CD14-positive monocyte (primary cell): ENCODE results near the gene PITPNC1. TPM values are rescaled to one million over a fixed set of nuclear protein-coding genes. Genes with fewer than 3 reads are reported as not detected.

ENCODE experiments used
- DNase-seq, 3 donors: peaks; one replicate each; pipeline ENCODE4 v3.0.0-alpha.2; 2011 to 2022
- H2AFZ ChIP-seq: 2 replicates; pipeline ENCODE4 v1.6.0; 2012; ENCODE audit warnings: mild to moderate bottlenecking, low read depth, low read length, inconsistent platforms; ENCODE audit not compliant: insufficient read depth, poor library complexity, severe bottlenecking
- H3K27ac ChIP-seq, 2 donors: 1 replicate in 1 of 2; 2 replicates in 1 of 2; pipeline ENCODE4 v1.5.1; 2012 to 2013; ENCODE audit warnings: low read length in 2 of 2, control low read depth in 1 of 2, inconsistent platforms in 1 of 2, low read depth in 1 of 2, mild to moderate bottlenecking in 1 of 2
- H3K27me3 ChIP-seq, 2 donors: one replicate each; pipeline versions ENCODE4 v1.6.0 to v1.6.1; 2011 to 2013; ENCODE audit warnings: low read length in 2 of 2; ENCODE audit not compliant: control insufficient read depth in 2 of 2, insufficient read depth in 2 of 2
- H3K36me3 ChIP-seq, 2 donors: replicated peaks in 1 of 2; 1 replicate in 1 of 2; 2 replicates in 1 of 2; pipeline versions ENCODE4 v1.5.1 to v1.6.1; 2012 to 2013; ENCODE audit warnings: low read length in 2 of 2, control low read depth in 1 of 2, inconsistent platforms in 1 of 2, mild to moderate bottlenecking in 1 of 2; ENCODE audit not compliant: insufficient read depth in 2 of 2, control insufficient read depth in 1 of 2
- H3K4me1 ChIP-seq, 2 donors: 1 replicate in 1 of 2; 2 replicates in 1 of 2; pipeline versions ENCODE4 v1.5.1 to v1.6.1; 2012 to 2013; ENCODE audit warnings: low read length in 2 of 2, control low read depth in 1 of 2, inconsistent platforms in 1 of 2, mild to moderate bottlenecking in 1 of 2, moderate library complexity in 1 of 2; ENCODE audit not compliant: insufficient read depth in 2 of 2, control insufficient read depth in 1 of 2
- H3K4me2 ChIP-seq: replicated peaks from 2 replicates; pipeline ENCODE3; 2012; ENCODE audit warnings: low read length, moderate library complexity, mild to moderate bottlenecking; ENCODE audit not compliant: poor library complexity, severe bottlenecking; ENCODE audit errors: extremely low read depth
- H3K4me3 ChIP-seq, 3 experiments: fragments of 200-600 bp in 1 of 3; sonication (generic) in 1 of 3; replicated peaks in 1 of 3; 1 replicate in 2 of 3; 2 replicates in 1 of 3; pipeline ENCODE4 v1.5.1; 2011 to 2013; ENCODE audit warnings: low read length in 3 of 3, mild to moderate bottlenecking in 3 of 3, control low read depth in 2 of 3, low read depth in 2 of 3, inconsistent platforms in 1 of 3, moderate library complexity in 1 of 3
- H3K79me2 ChIP-seq: 2 replicates; pipeline ENCODE4 v1.6.0; 2012; ENCODE audit warnings: mild to moderate bottlenecking, control low read depth, inconsistent platforms, low read length, moderate library complexity; ENCODE audit not compliant: insufficient read depth
- H3K9ac ChIP-seq: 2 replicates; pipeline ENCODE4 v1.6.0; 2017; ENCODE audit warnings: low read length, mild to moderate bottlenecking; ENCODE audit not compliant: insufficient read depth, poor library complexity, severe bottlenecking
- H3K9me3 ChIP-seq, 2 donors: replicated peaks in 1 of 2; 1 replicate in 1 of 2; 2 replicates in 1 of 2; pipeline versions ENCODE4 v1.5.1 to v1.6.1; 2012 to 2013; ENCODE audit warnings: low read length in 2 of 2, control low read depth in 1 of 2; ENCODE audit not compliant: control insufficient read depth in 1 of 2, insufficient read depth in 1 of 2
- H4K20me1 ChIP-seq: 2 replicates; pipeline ENCODE4 v1.6.0; 2012; ENCODE audit warnings: mild to moderate bottlenecking, low read length, control low read depth, moderate library complexity; ENCODE audit not compliant: insufficient read depth
- H3K27ac Mint-ChIP-seq, 7 donors: one replicate each; pipeline ENCODE4 v1.8.0; 2020; ENCODE audit warnings: mild to moderate bottlenecking in 7 of 7, mixed read lengths in 7 of 7, moderate library complexity in 6 of 7, inconsistent platforms in 2 of 7
- H3K27me3 Mint-ChIP-seq, 3 donors: one replicate each; pipeline ENCODE4 v1.8.0; 2021 to 2022; ENCODE audit warnings: low read depth in 3 of 3, mild to moderate bottlenecking in 3 of 3, mixed read lengths in 3 of 3, moderate library complexity in 3 of 3, inconsistent platforms in 1 of 3
- H3K36me3 Mint-ChIP-seq, 2 donors: one replicate each; pipeline ENCODE4 v1.8.0; 2020; ENCODE audit warnings: mixed read lengths in 2 of 2, inconsistent platforms in 1 of 2, mild to moderate bottlenecking in 1 of 2
- H3K4me1 Mint-ChIP-seq: one replicate; pipeline ENCODE4 v1.8.0; 2020; ENCODE audit warnings: mild to moderate bottlenecking, mixed read lengths
- H3K4me3 Mint-ChIP-seq, 2 donors: one replicate each; pipeline ENCODE4 v1.8.0; 2020; ENCODE audit warnings: mild to moderate bottlenecking in 2 of 2, mixed read lengths in 2 of 2, moderate library complexity in 1 of 2
- H3K9me3 Mint-ChIP-seq, 7 donors: one replicate each; pipeline ENCODE4 v1.8.0; 2020 to 2022; ENCODE audit warnings: mixed read lengths in 7 of 7, mild to moderate bottlenecking in 6 of 7, moderate library complexity in 6 of 7, inconsistent platforms in 2 of 7
- WGBS: methylation state at CpG from one replicate; pipeline ENCODE4 v1.1.5; 2013; ENCODE audit warnings: missing lambda C conversion rate; ENCODE audit not compliant: insufficient coverage; 5-methylcytosine and 5-hydroxymethylcytosine counted together
- intact Hi-C, 2 donors: fragments of 100-400 bp; cut with micrococcal nuclease; formaldehyde crosslinking; loops; one replicate each; pipeline versions ENCODE4 v1.15.0 to v1.15.1; 2023
- polyA plus RNA-seq, 3 donors: library from polyadenylated mRNA; depleted of rRNA in 1 of 3; unstranded in 2 of 3; stranded (reverse) in 1 of 3; fragments of 300-500 nt in 2 of 3; fragments of >200 nt in 1 of 3; fragmentation: Illumina TruSeq in 2 of 3; gene quantifications; 1 replicate in 2 of 3; 2 replicates in 1 of 3; pipeline ENCODE4 v1.2.3, GENCODE V29; 2012 to 2021
- TF ChIP-seq, protein P1 (sequence below): fragments of 200-600 bp; IDR thresholded peaks from one replicate; pipeline ENCODE4 v1.8.0; 2022; ENCODE audit warnings: antibody characterized with exemption, mild to moderate bottlenecking

PITPNC1 gene
- polyA plus RNA-seq, 3 donors = 18.5 to 31.0 (median 21.7) TPM

DNA sequence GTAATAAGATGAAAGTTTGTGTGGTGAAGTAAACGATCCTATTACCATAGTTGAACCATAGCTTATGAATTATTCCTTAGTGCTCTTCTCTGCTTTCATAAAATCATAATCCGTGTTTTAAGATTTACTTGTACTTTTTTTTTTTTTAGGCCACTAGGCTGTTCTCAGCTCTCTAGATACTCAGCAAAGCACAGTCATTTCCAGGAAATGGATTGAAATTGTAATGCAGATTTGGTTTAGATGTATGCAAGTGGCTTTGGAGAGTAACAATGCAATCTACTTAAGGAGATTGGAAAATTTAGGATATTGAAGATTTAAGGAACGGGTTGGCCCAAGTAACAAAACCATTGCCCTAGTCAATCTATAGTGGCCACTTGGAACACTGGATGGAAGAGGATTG is 125.1 kb downstream of the PITPNC1 start:
- H3K4me3 Mint-ChIP-seq = no peak overlapping the region
- Histone ChIP-seq H3K4me2 (no peak overlapping the region), H3K9ac (no peak overlapping the region), H3K36me3 (no peaks in the 10 kb centered on the region), H3K27me3 (no peaks in the 10 kb centered on the region), H4K20me1 (peaks cover 57% of the 10 kb centered on the region), H3K4me3 (no peak overlapping the region), H3K27ac (no peak overlapping the region), H3K79me2 (peaks cover 8% of the 10 kb centered on the region), H3K4me1 (peaks cover 13% of the 10 kb centered on the region in 2 donors), H3K9me3 (no peaks in the 10 kb centered on the region), H2AFZ (no peak overlapping the region)
- peaks cover 0 to 4% (median 1%) of the 10 kb centered on the region in 3 donors for H3K27me3 Mint-ChIP-seq
- peaks cover 0 to 1% of the 10 kb centered on the region in 2 donors for H3K36me3 Mint-ChIP-seq
- DNase-seq = no peak
- no peak overlapping the region for H3K27ac Mint-ChIP-seq
- H3K4me1 Mint-ChIP-seq = peaks cover 24% of the 10 kb centered on the region
- peaks cover 0 to 3% (median 2%) of the 10 kb centered on the region in 7 donors for H3K9me3 Mint-ChIP-seq
- intact Hi-C loops = no loop called here
- no CpG with 5 or more reads among the region's 3 CpGs for WGBS
- TF ChIP-seq, protein P1, sequence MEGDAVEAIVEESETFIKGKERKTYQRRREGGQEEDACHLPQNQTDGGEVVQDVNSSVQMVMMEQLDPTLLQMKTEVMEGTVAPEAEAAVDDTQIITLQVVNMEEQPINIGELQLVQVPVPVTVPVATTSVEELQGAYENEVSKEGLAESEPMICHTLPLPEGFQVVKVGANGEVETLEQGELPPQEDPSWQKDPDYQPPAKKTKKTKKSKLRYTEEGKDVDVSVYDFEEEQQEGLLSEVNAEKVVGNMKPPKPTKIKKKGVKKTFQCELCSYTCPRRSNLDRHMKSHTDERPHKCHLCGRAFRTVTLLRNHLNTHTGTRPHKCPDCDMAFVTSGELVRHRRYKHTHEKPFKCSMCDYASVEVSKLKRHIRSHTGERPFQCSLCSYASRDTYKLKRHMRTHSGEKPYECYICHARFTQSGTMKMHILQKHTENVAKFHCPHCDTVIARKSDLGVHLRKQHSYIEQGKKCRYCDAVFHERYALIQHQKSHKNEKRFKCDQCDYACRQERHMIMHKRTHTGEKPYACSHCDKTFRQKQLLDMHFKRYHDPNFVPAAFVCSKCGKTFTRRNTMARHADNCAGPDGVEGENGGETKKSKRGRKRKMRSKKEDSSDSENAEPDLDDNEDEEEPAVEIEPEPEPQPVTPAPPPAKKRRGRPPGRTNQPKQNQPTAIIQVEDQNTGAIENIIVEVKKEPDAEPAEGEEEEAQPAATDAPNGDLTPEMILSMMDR = no peak

DNA sequence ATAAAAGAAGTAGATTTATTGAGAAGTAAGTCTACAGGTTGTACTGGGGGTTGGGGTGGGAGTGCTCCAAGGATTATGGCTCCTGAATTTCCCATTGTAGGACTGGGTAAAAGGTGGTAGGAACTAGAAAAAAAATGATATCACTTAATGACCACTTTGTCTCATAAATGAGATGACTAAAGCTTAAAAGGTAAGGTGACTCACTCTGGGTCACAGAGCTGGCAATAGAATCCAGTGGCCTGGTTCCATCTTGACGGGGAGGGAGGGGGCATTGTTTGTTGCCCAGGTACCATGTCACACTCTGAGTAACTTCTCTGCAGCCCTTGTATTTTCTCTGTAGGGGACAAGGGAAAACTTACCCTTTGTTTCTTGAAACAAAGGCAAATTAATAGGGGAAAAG is 126.1 kb downstream of the PITPNC1 start:
- H3K4me1 Mint-ChIP-seq = peaks cover 24% of the 10 kb centered on the region
- no peak overlapping the region for H3K4me2 ChIP-seq

More for the DNA sequence above, 126.1 kb downstream of the PITPNC1 start:
- no peak overlapping the region for H3K9ac ChIP-seq
- intact Hi-C loops = no loop called here
- peaks cover 5 to 8% of the 10 kb centered on the region in 2 donors for H3K9me3 ChIP-seq
- H3K27me3 ChIP-seq = no peaks in the 10 kb centered on the region
- TF ChIP-seq, protein P1 = no peak
- Mint-ChIP-seq H3K4me3 (peak overlapping the region in 1 of 2 donors; percentile 32), H3K27ac (peak overlapping the region in 5 of 7 donors; percentile 11 to 66 (median 27)), H3K27me3 (peaks cover 0 to 4% (median 1%) of the 10 kb centered on the region in 3 donors), H3K9me3 (peaks cover 5 to 12% (median 11%) of the 10 kb centered on the region in 7 donors), H3K36me3 (peaks cover 3 to 5% of the 10 kb centered on the region in 2 donors)
- H3K4me3 ChIP-seq = no peak overlapping the region
- H3K36me3 ChIP-seq = no peaks in the 10 kb centered on the region
- peak in 1 of 3 donors; percentile 37 for DNase-seq
- H3K4me1 ChIP-seq = peaks cover 13% of the 10 kb centered on the region in 2 donors
- peaks cover 14% of the 10 kb centered on the region for H3K79me2 ChIP-seq
- 100% methylated on average over 1 of the region's 1 CpG for WGBS
- peaks cover 48% of the 10 kb centered on the region for H4K20me1 ChIP-seq
- no peak overlapping the region for H2AFZ ChIP-seq
- no peak overlapping the region for H3K27ac ChIP-seq
